ENCODE data around the gene LMX1A.

The LMX1A gene

DNA sequence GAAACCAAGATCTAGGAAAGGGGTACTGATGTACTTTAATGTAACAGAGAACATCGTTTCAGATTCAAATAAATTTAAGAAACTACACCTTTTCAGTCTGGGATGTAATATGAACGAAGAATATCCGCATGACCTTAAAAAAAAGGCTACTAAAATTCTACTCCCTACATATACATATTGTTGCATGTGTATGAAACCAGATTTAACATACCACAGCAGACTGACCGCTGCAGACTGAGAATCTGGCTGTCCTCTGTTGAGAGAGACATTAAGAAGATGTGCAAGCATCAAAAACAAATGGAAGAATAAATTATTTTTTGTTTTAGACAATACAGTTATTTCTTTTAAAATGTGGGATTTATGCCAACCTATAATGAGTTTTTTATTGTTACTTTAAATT, 166.6 kb downstream of the LMX1A start:
- Histone ChIP-seq H3K4ac (ENCODE audit: low read length) (no peak overlapping the region), H3K4me3 (ENCODE audit: low read length in 2 of 2) (no peak overlapping the region), H3K27ac (replicated peaks; ENCODE audit: low read length) (no peak overlapping the region), H2BK15ac (ENCODE audit: low read length) (no peak overlapping the region), H3K9me3 (replicated peaks in 1 of 2; ENCODE audit: control insufficient read depth in 2 of 2, insufficient read depth in 1 of 2, low read depth in 1 of 2, low read length in 2 of 2) (no peaks in the 10 kb centered on the region), H2BK120ac (ENCODE audit: low read depth, low read length) (no peak overlapping the region), H3K9ac (ENCODE audit: low read depth, low read length, poor library complexity) (no peak overlapping the region), H2AK5ac (ENCODE audit: low read depth, low read length) (no peak overlapping the region), H3K4me2 (ENCODE audit: insufficient read depth, low read length, poor library complexity, severe bottlenecking) (no peak overlapping the region), H2BK12ac (ENCODE audit: low read length) (no peak overlapping the region), H4K8ac (ENCODE audit: low read depth, low read length) (no peak overlapping the region), H3K23ac (ENCODE audit: low read depth, low read length, poor library complexity) (no peak overlapping the region), H3K18ac (ENCODE audit: low read length) (no peak overlapping the region), H2AFZ (ENCODE audit: low read length) (no peak overlapping the region), H3K79me1 (ENCODE audit: low read depth, low read length) (no peaks in the 10 kb centered on the region), H3K4me1 (ENCODE audit: control insufficient read depth in 2 of 2, insufficient read depth in 1 of 2, low read depth in 1 of 2, low read length in 2 of 2) (no peaks in the 10 kb centered on the region), H4K91ac (ENCODE audit: low read depth, low read length, poor library complexity) (no peak overlapping the region), H3K27me3 (ENCODE audit: control insufficient read depth in 3 of 3, insufficient read depth in 3 of 3, low read depth in 1 of 3, low read length in 3 of 3) (no peaks in the 10 kb centered on the region), H3K36me3 (replicated peaks in 1 of 2; ENCODE audit: control insufficient read depth in 2 of 2, insufficient read depth in 2 of 2, low read length in 2 of 2) (no peaks in the 10 kb centered on the region), H3K14ac (ENCODE audit: low read length) (no peak overlapping the region), H2BK5ac (ENCODE audit: low read length) (no peak overlapping the region)
- no peak for DNase-seq (ENCODE audit: low spot score)
- WGBS, 2 donors (ENCODE audit: extremely low coverage in 2 of 2, insufficient read length in 2 of 2, insufficient replicate concordance in 1 of 2), result no CpG with 5 or more reads among the region's 4 CpGs

DNA sequence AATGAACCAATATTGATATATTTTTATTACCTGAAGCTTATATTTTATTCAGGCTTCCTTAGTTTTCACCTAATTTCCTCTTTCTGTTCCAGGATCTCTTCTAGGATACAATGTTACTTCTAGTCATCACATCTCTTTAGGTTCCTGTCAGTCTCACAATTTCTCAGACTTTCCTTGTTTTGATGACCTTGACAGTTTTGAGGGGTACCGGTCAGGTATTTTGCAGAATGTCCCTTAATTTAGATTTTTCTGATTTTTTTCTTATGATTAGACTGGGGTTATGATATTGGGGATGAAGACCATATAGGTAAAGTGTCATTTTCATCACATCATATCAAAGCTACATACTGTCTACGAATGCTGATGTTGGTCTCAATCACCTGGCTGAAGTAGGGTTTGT, 167.5 kb downstream of the LMX1A start:
- Histone ChIP-seq H3K14ac (ENCODE audit: low read length) (no peak overlapping the region), H2BK12ac (ENCODE audit: low read length) (no peak overlapping the region), H3K9ac (ENCODE audit: low read depth, low read length, poor library complexity) (no peak overlapping the region), H4K8ac (ENCODE audit: low read depth, low read length) (no peak overlapping the region), H2AK5ac (ENCODE audit: low read depth, low read length) (no peak overlapping the region), H3K23ac (ENCODE audit: low read depth, low read length, poor library complexity) (no peak overlapping the region), H3K4ac (ENCODE audit: low read length) (no peak overlapping the region), H3K9me3 (replicated peaks in 1 of 2; ENCODE audit: control insufficient read depth in 2 of 2, insufficient read depth in 1 of 2, low read depth in 1 of 2, low read length in 2 of 2) (no peaks in the 10 kb centered on the region), H3K18ac (ENCODE audit: low read length) (no peak overlapping the region), H3K27ac (replicated peaks; ENCODE audit: low read length) (no peak overlapping the region), H2AFZ (ENCODE audit: low read length) (no peak overlapping the region), H3K4me2 (ENCODE audit: insufficient read depth, low read length, poor library complexity, severe bottlenecking) (no peak overlapping the region), H2BK15ac (ENCODE audit: low read length) (no peak overlapping the region), H3K36me3 (replicated peaks in 1 of 2; ENCODE audit: control insufficient read depth in 2 of 2, insufficient read depth in 2 of 2, low read length in 2 of 2) (no peaks in the 10 kb centered on the region), H2BK5ac (ENCODE audit: low read length) (no peak overlapping the region), H3K4me3 (ENCODE audit: low read length in 2 of 2) (no peak overlapping the region), H2BK120ac (ENCODE audit: low read depth, low read length) (no peak overlapping the region), H4K91ac (ENCODE audit: low read depth, low read length, poor library complexity) (no peak overlapping the region), H3K27me3 (ENCODE audit: control insufficient read depth in 3 of 3, insufficient read depth in 3 of 3, low read depth in 1 of 3, low read length in 3 of 3) (no peaks in the 10 kb centered on the region), H3K4me1 (ENCODE audit: control insufficient read depth in 2 of 2, insufficient read depth in 1 of 2, low read depth in 1 of 2, low read length in 2 of 2) (no peaks in the 10 kb centered on the region), H3K79me1 (ENCODE audit: low read depth, low read length) (no peaks in the 10 kb centered on the region)
- DNase-seq (ENCODE audit: low spot score), result no peak
- WGBS, 2 donors (ENCODE audit: extremely low coverage in 2 of 2, insufficient read length in 2 of 2, insufficient replicate concordance in 1 of 2), result no CpG with 5 or more reads among the region's 2 CpGs

DNA sequence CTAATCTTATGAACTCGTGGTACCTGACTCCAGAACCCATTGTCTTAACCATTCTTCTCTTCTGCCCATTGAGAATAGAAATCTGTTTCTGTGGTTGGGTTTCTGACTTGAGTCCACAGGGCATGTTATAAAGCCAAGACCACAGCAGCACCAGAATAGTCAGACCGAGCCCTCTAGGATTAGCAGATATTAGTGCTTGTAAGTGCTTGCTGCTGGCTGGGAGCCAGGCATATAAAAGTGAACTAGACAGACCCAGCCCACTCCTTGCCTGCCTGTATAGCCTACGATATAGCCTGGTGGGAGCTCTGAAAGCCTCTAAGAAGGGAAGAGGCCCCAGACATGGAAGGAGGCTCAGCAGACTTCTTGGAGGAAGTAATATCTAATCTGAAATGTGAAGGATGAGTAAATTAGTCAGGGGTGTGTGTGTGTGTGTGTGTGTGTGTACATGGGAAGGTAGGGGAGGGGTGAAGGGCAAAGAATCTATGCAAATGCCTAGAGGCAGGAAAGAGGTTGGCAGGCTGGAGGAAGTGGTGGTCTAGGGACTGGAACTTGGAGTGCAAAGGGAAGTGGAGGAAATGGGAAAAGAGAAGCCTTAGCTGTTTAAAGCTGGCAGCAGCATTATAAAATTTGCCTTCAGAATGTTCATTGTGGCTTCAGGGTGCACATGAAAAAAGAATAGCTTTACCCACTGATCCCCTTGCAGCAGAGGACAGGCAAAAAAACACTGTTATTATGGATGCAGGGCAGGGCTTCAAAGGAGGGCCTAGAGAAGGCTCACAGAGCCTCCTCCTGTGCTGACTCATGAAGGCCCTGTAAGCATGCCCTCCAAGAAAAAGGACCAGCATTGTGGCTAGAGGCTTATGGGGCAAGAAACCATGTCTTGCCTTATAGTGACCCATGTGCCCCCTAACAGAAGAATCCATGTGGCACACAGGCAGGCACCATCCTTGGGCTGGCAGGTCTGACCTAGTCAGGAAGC, 169.2 kb downstream of the LMX1A start:
- Histone ChIP-seq H3K23ac (ENCODE audit: low read depth, low read length, poor library complexity) (no peak overlapping the region), H3K79me1 (ENCODE audit: low read depth, low read length) (no peaks in the 10 kb centered on the region), H3K36me3 (replicated peaks in 1 of 2; ENCODE audit: control insufficient read depth in 2 of 2, insufficient read depth in 2 of 2, low read length in 2 of 2) (no peaks in the 10 kb centered on the region), H2BK5ac (ENCODE audit: low read length) (no peak overlapping the region), H2BK12ac (ENCODE audit: low read length) (no peak overlapping the region), H3K4me2 (ENCODE audit: insufficient read depth, low read length, poor library complexity, severe bottlenecking) (no peak overlapping the region), H3K14ac (ENCODE audit: low read length) (no peak overlapping the region), H4K8ac (ENCODE audit: low read depth, low read length) (no peak overlapping the region), H3K4me3 (ENCODE audit: low read length in 2 of 2) (no peak overlapping the region), H2AFZ (ENCODE audit: low read length) (no peak overlapping the region), H3K18ac (ENCODE audit: low read length) (no peak overlapping the region), H3K9ac (ENCODE audit: low read depth, low read length, poor library complexity) (no peak overlapping the region), H2BK120ac (ENCODE audit: low read depth, low read length) (no peak overlapping the region), H4K91ac (ENCODE audit: low read depth, low read length, poor library complexity) (no peak overlapping the region), H2BK15ac (ENCODE audit: low read length) (no peak overlapping the region), H3K27ac (replicated peaks; ENCODE audit: low read length) (no peak overlapping the region), H3K4ac (ENCODE audit: low read length) (no peak overlapping the region), H3K27me3 (ENCODE audit: control insufficient read depth in 3 of 3, insufficient read depth in 3 of 3, low read depth in 1 of 3, low read length in 3 of 3) (no peaks in the 10 kb centered on the region), H3K4me1 (ENCODE audit: control insufficient read depth in 2 of 2, insufficient read depth in 1 of 2, low read depth in 1 of 2, low read length in 2 of 2) (no peaks in the 10 kb centered on the region), H3K9me3 (replicated peaks in 1 of 2; ENCODE audit: control insufficient read depth in 2 of 2, insufficient read depth in 1 of 2, low read depth in 1 of 2, low read length in 2 of 2) (no peaks in the 10 kb centered on the region), H2AK5ac (ENCODE audit: low read depth, low read length) (no peak overlapping the region)
- no CpG with 5 or more reads among the region's 3 CpGs for WGBS, 2 donors (ENCODE audit: extremely low coverage in 2 of 2, insufficient read length in 2 of 2, insufficient replicate concordance in 1 of 2)
- DNase-seq (ENCODE audit: low spot score), result no peak

DNA sequence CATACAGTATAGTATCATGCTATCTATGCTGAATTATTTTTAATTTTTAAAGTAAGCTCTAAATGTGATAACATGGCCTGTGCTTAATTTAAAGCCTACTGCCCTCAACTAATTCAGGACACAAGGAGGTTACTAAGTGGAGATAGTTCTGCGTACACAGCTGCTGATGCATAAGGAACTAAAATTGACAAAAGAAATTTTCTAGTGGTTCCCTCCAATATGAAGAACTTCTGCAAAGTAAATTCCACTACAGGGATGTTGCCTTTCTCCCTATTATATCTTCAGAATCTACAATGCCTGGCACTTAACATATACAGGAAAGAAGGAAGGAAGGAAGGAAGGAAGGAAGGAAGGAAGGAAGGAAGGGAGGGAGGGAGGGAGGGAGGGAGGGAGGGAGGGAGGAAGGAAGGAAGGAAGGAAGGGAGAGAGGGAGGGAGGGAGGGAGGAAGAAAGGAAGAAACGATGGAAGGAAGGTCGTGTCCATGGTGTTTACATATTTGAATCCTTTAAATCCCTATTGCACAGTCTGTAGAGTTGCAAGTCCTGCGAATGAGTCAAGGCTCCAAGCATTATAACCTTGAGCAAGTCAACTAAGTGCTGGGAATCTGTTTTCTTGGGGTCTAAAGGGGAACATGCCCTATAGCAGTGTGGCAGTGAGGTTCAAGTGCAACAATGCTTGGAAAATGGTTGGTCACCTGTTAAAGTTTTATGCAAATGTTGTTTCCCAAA, 171.2 kb downstream of the LMX1A start:
- Histone ChIP-seq H3K4me3 (ENCODE audit: low read length in 2 of 2) (no peak overlapping the region), H2BK15ac (ENCODE audit: low read length) (no peak overlapping the region), H3K4me1 (ENCODE audit: control insufficient read depth in 2 of 2, insufficient read depth in 1 of 2, low read depth in 1 of 2, low read length in 2 of 2) (no peaks in the 10 kb centered on the region), H2AK5ac (ENCODE audit: low read depth, low read length) (no peak overlapping the region), H4K91ac (ENCODE audit: low read depth, low read length, poor library complexity) (no peak overlapping the region), H3K9me3 (replicated peaks in 1 of 2; ENCODE audit: control insufficient read depth in 2 of 2, insufficient read depth in 1 of 2, low read depth in 1 of 2, low read length in 2 of 2) (no peaks in the 10 kb centered on the region), H3K23ac (ENCODE audit: low read depth, low read length, poor library complexity) (no peak overlapping the region), H3K9ac (ENCODE audit: low read depth, low read length, poor library complexity) (no peak overlapping the region), H3K27me3 (ENCODE audit: control insufficient read depth in 3 of 3, insufficient read depth in 3 of 3, low read depth in 1 of 3, low read length in 3 of 3) (no peaks in the 10 kb centered on the region), H3K36me3 (replicated peaks in 1 of 2; ENCODE audit: control insufficient read depth in 2 of 2, insufficient read depth in 2 of 2, low read length in 2 of 2) (no peaks in the 10 kb centered on the region), H2AFZ (ENCODE audit: low read length) (no peak overlapping the region), H3K4ac (ENCODE audit: low read length) (no peak overlapping the region), H3K4me2 (ENCODE audit: insufficient read depth, low read length, poor library complexity, severe bottlenecking) (no peak overlapping the region), H2BK120ac (ENCODE audit: low read depth, low read length) (no peak overlapping the region), H3K79me1 (ENCODE audit: low read depth, low read length) (no peaks in the 10 kb centered on the region), H4K8ac (ENCODE audit: low read depth, low read length) (no peak overlapping the region), H3K18ac (ENCODE audit: low read length) (no peak overlapping the region), H2BK5ac (ENCODE audit: low read length) (no peak overlapping the region), H2BK12ac (ENCODE audit: low read length) (no peak overlapping the region), H3K14ac (ENCODE audit: low read length) (no peak overlapping the region), H3K27ac (replicated peaks; ENCODE audit: low read length) (no peak overlapping the region)
- WGBS, 2 donors (ENCODE audit: extremely low coverage in 2 of 2, insufficient read length in 2 of 2, insufficient replicate concordance in 1 of 2), result no CpG with 5 or more reads among the region's 4 CpGs
- DNase-seq (ENCODE audit: low spot score), result no peak

Data from neuronal stem cell (in vitro differentiated cells).